Loucy (cell line): ENCODE measurements around the gene ANKRD27.

ENCODE experiments used
- H2AFZ ChIP-seq: fragments of 200-600 bp; sonication (generic); 2 replicates; pipeline ENCODE4 v1.6.0; 2016; ENCODE audit warnings: antibody characterized with exemption, mild to moderate bottlenecking, low read length, moderate library complexity
- H3F3A ChIP-seq: fragments of 200-600 bp; 2 replicates; pipeline ENCODE4 v1.6.0; 2016; ENCODE audit warnings: antibody characterized with exemption, low read depth, mild to moderate bottlenecking
- H3K27me3 ChIP-seq: fragments of 200-600 bp; sonication (generic); 2 replicates; pipeline ENCODE4 v1.6.1; 2014; ENCODE audit warnings: low read length, mild to moderate bottlenecking; ENCODE audit not compliant: insufficient read depth, poor library complexity, severe bottlenecking
- H3K36me3 ChIP-seq: fragments of 200-600 bp; sonication (generic); 2 replicates; pipeline ENCODE4 v1.6.1; 2016; ENCODE audit warnings: low read length; ENCODE audit not compliant: insufficient read depth
- H3K4me1 ChIP-seq: fragments of 200-600 bp; sonication (generic); 2 replicates; pipeline ENCODE4 v1.5.1; 2014; ENCODE audit warnings: low read length, mild to moderate bottlenecking; ENCODE audit not compliant: insufficient read depth, poor library complexity, severe bottlenecking
- H3K4me2 ChIP-seq: fragments of 200-600 bp; sonication (generic); 2 replicates; pipeline ENCODE4 v1.6.0; 2014; ENCODE audit warnings: antibody characterized with exemption, low read length, low read depth, mild to moderate bottlenecking; ENCODE audit not compliant: poor library complexity, severe bottlenecking
- H3K4me3 ChIP-seq: fragments of 200-600 bp; sonication (generic); 2 replicates; pipeline ENCODE4 v1.5.1; 2014; ENCODE audit warnings: low read length, mild to moderate bottlenecking, mixed read lengths; ENCODE audit not compliant: poor library complexity, severe bottlenecking
- H3K79me2 ChIP-seq: fragments of 200-600 bp; sonication (generic); 2 replicates; pipeline ENCODE4 v1.6.1; 2014; ENCODE audit warnings: low read length; ENCODE audit not compliant: insufficient read depth
- H3K9ac ChIP-seq: fragments of 200-600 bp; sonication (generic); 2 replicates; pipeline ENCODE4 v1.6.0; 2014; ENCODE audit warnings: mild to moderate bottlenecking, low read depth, low read length, moderate library complexity; ENCODE audit not compliant: poor library complexity, severe bottlenecking
- H3K9me2 ChIP-seq: fragments of 200-600 bp; sonication (generic); replicated peaks from 2 replicates; pipeline ENCODE4 v1.6.1; 2016; ENCODE audit warnings: low read depth, low read length, mixed read lengths
- H3K9me3 ChIP-seq: fragments of 200-600 bp; sonication (generic); 2 replicates; pipeline ENCODE4 v1.6.1; 2014; ENCODE audit warnings: mild to moderate bottlenecking, antibody characterized with exemption, low read length, low read depth; ENCODE audit not compliant: insufficient read depth
- H4K20me1 ChIP-seq: fragments of 200-600 bp; sonication (generic); 2 replicates; pipeline ENCODE4 v1.6.0; 2014; ENCODE audit warnings: antibody characterized with exemption, low read length, mild to moderate bottlenecking; ENCODE audit not compliant: insufficient read depth, poor library complexity, severe bottlenecking
- CTCF ChIP-seq: fragments of 200-600 bp; sonication (generic); conservative IDR thresholded peaks from 2 replicates; pipeline ENCODE4 v1.5.1; 2014; ENCODE audit warnings: mild to moderate bottlenecking, antibody characterized with exemption, low read length
- EZH2phosphoT487 ChIP-seq: fragments of 200-600 bp; IDR thresholded peaks from 2 replicates; pipeline ENCODE4 v1.6.1; 2018; ENCODE audit warnings: antibody characterized with exemption, mild to moderate bottlenecking, moderate library complexity, borderline replicate concordance

ANKRD27 gene

GRCh38 chr19:32624410-32624809, 50.6 kb downstream of the ANKRD27 start:
- Histone ChIP-seq H2AFZ (no peak overlapping the region), H3F3A (no peaks in the 10 kb centered on the region), H4K20me1 (no peaks in the 10 kb centered on the region), H3K4me1 (no peaks in the 10 kb centered on the region), H3K36me3 (peaks cover 87% of the 10 kb centered on the region), H3K9me2 (no peaks in the 10 kb centered on the region), H3K79me2 (no peaks in the 10 kb centered on the region), H3K9ac (no peak overlapping the region), H3K4me3 (no peak overlapping the region), H3K27me3 (no peaks in the 10 kb centered on the region), H3K4me2 (no peak overlapping the region), H3K9me3 (no peaks in the 10 kb centered on the region)
- TF ChIP-seq EZH2phosphoT487 (no peak), CTCF (no peak)

GRCh38 chr19:32622002-32622401, 53.0 kb downstream of the ANKRD27 start:
- H3K27me3 ChIP-seq: no peaks in the 10 kb centered on the region
- TF ChIP-seq EZH2phosphoT487 (no peak), CTCF (no peak)
- H2AFZ ChIP-seq: no peak overlapping the region
- H3K9ac ChIP-seq: no peak overlapping the region
- no peaks in the 10 kb centered on the region for H3K9me2 ChIP-seq
- H3F3A ChIP-seq: no peaks in the 10 kb centered on the region
- peaks cover 83% of the 10 kb centered on the region for H3K36me3 ChIP-seq
- H3K4me3 ChIP-seq: no peak overlapping the region
- H3K9me3 ChIP-seq: no peaks in the 10 kb centered on the region
- H3K4me2 ChIP-seq: no peak overlapping the region
- no peaks in the 10 kb centered on the region for H4K20me1 ChIP-seq
- no peaks in the 10 kb centered on the region for H3K79me2 ChIP-seq
- no peaks in the 10 kb centered on the region for H3K4me1 ChIP-seq

- Histone ChIP-seq H3K4me1 (no peaks in the 10 kb centered on the region), H3K36me3 (peaks cover 87% of the 10 kb centered on the region; the same call in 1 of the 2 replicates), H3K27me3 (no peaks in the 10 kb centered on the region), H3F3A (no peaks in the 10 kb centered on the region), H3K9me3 (no peaks in the 10 kb centered on the region), H3K79me2 (no peaks in the 10 kb centered on the region), H4K20me1 (no peaks in the 10 kb centered on the region), H3K9ac (no peak overlapping the region), H3K4me2 (no peak overlapping the region), H3K4me3 (no peak overlapping the region), H2AFZ (no peak overlapping the region), H3K9me2 (no peaks in the 10 kb centered on the region)
- TF ChIP-seq CTCF (no peak), EZH2phosphoT487 (no peak)
Observed at GRCh38 chr19:32619051-32619685, 55.8 kb downstream of the ANKRD27 start.
